GM23338 (cell line): ENCODE measurements around the gene GRAMD1A.

Experiments
- CREB1 ChIP-seq: fragments of 250-450 bp; sonication (Bioruptor Pico); IDR thresholded peaks from 2 replicates; pipeline ENCODE4 v1.5.0; 2020; ENCODE audit warnings: low read depth, mild to moderate bottlenecking, moderate library complexity
- CTCF ChIP-seq, 2 experiments: fragments of 200-600 bp in 1 of 2; sonication (generic) in 1 of 2; conservative IDR thresholded peaks; 2 replicates each; pipeline versions ENCODE4 v1.5.1 to v1.6.1; 2016 to 2017; ENCODE audit warnings: antibody characterized with exemption in 2 of 2, low read depth in 2 of 2, mild to moderate bottlenecking in 2 of 2, moderate library complexity in 1 of 2
- ETS1 ChIP-seq: IDR thresholded peaks from 2 replicates; pipeline ENCODE4 v1.6.1; 2016; ENCODE audit warnings: antibody characterized with exemption
- EZH2 ChIP-seq: fragments of 200-600 bp; sonication (generic); IDR thresholded peaks from one replicate; pipeline ENCODE4 v1.8.0; 2017; ENCODE audit warnings: antibody characterized with exemption, mild to moderate bottlenecking, low read depth; ENCODE audit not compliant: unreplicated experiment
- JUNB ChIP-seq: IDR thresholded peaks from one replicate; pipeline ENCODE4 v1.6.1; 2016; ENCODE audit warnings: antibody characterized with exemption; ENCODE audit not compliant: unreplicated experiment
- POLR2AphosphoS5 ChIP-seq: IDR thresholded peaks from 2 replicates; pipeline ENCODE4 v1.6.1; 2016; ENCODE audit warnings: antibody characterized with exemption, low read depth
- REST ChIP-seq: IDR thresholded peaks from one replicate; pipeline ENCODE4 v1.6.1; 2018; ENCODE audit warnings: antibody characterized with exemption; ENCODE audit not compliant: unreplicated experiment
- ZNF114 ChIP-seq: fragments of 250-450 bp; sonication (Bioruptor Pico); IDR thresholded peaks from 2 replicates; pipeline ENCODE4 v1.5.0; 2020; ENCODE audit warnings: mild to moderate bottlenecking, moderate library complexity
- ZNF462 ChIP-seq: fragments of 250-450 bp; sonication (Bioruptor Pico); IDR thresholded peaks from 2 replicates; pipeline ENCODE4 v1.5.0; 2020; ENCODE audit warnings: mild to moderate bottlenecking, moderate library complexity

- TF ChIP-seq CTCF (conservative IDR thresholded peaks at IDR 0.05; ENCODE audit: low read depth in 2 of 2) (no peak), POLR2AphosphoS5 (no peak), EZH2 (no peak), ETS1 (no peak), REST (no peak), CREB1 (CRISPR knock-in tag) (no peak), JUNB (no peak), ZNF462 (no peak), ZNF114 (CRISPR knock-in tag) (no peak)
These were observed 49.3 kb downstream of the GRAMD1A start for GRCh38 chr19:35049456-35049855.
